Measurements from ENCODE around the gene NLRP1.

- TF ChIP-seq EZH2phosphoT487 (IDR thresholded peaks at IDR 0.05; ENCODE audit: insufficient read depth, low read depth) = no peak
- no peak for TF ChIP-seq EZH2 (IDR thresholded peaks at IDR 0.05; ENCODE audit: insufficient read depth, poor library complexity, severe bottlenecking)
Measured at GRCh38 chr17:5530265-5531084, 53.8 kb downstream of the NLRP1 start.

All from GM23248 (cell line).